Dermis blood vessel endothelial cell (primary cell): ENCODE results near the gene ZMYM3. TPM values are rescaled to one million over a fixed set of nuclear protein-coding genes. Genes with fewer than 3 reads are reported as not detected.

Experiments used
- DNase-seq: peaks from one replicate; pipeline ENCODE4 v3.0.0; 2010
- total RNA-seq: library from RNA; depleted of rRNA; stranded (reverse); fragments of >200 nt; gene quantifications from 2 replicates; pipeline ENCODE4 v1.2.3, GENCODE V29; 2014

ZMYM3 gene
- total RNA-seq, 1 donor from 2014 or later: 13.8 TPM

- DNase-seq: no peak
Measured at GRCh38 chrX:71252221-71252620, 1.7 kb downstream of the ZMYM3 start.

GRCh38 chrX:71251466-71251973, 2.4 kb downstream of the ZMYM3 start:
- no peak for DNase-seq

GRCh38 chrX:71250841-71251240, 3.1 kb downstream of the ZMYM3 start:
- DNase-seq: no peak

GRCh38 chrX:71245159-71245558, 8.8 kb downstream of the ZMYM3 start:
- DNase-seq: no peak

- DNase-seq: no peak
Measured at GRCh38 chrX:71244359-71245128, 9.4 kb downstream of the ZMYM3 start.

GRCh38 chrX:71241301-71241700, 12.6 kb downstream of the ZMYM3 start:
- no peak for DNase-seq

GRCh38 chrX:71239781-71240180, 14.2 kb downstream of the ZMYM3 start:
- no peak for DNase-seq

- no peak for DNase-seq
Measured at GRCh38 chrX:71236836-71237235, 17.1 kb downstream of the ZMYM3 start.

GRCh38 chrX:71235482-71235881, 18.5 kb downstream of the ZMYM3 start:
- DNase-seq: no peak

- no peak for DNase-seq
Measured at GRCh38 chrX:71228063-71228642, 25.8 kb downstream of the ZMYM3 start.

- no peak for DNase-seq
Measured at GRCh38 chrX:71227370-71228062, 26.4 kb downstream of the ZMYM3 start.

- no peak for DNase-seq
Measured at GRCh38 chrX:71225676-71226075, 28.3 kb downstream of the ZMYM3 start.

GRCh38 chrX:71225009-71225408, 28.9 kb downstream of the ZMYM3 start:
- DNase-seq: no peak

- DNase-seq: no peak
Measured at GRCh38 chrX:71224098-71224708, 29.7 kb downstream of the ZMYM3 start.

- no peak for DNase-seq
Measured at GRCh38 chrX:71222929-71223328, 31.0 kb downstream of the ZMYM3 start, which contains the start of gene GJB1. Gene GJB1, plus strand, starts transcription at chrX:71223224. Its CDS starts 484 bp downstream, at chrX:71223708.

GRCh38 chrX:71221145-71221544, 32.8 kb downstream of the ZMYM3 start:
- no peak for DNase-seq

- DNase-seq: no peak
Measured at GRCh38 chrX:71217298-71217697, 36.6 kb downstream of the ZMYM3 start.

- DNase-seq: no peak
Measured at GRCh38 chrX:71216485-71216884, 37.5 kb downstream of the ZMYM3 start.

GRCh38 chrX:71215338-71215912, 38.5 kb downstream of the ZMYM3 start:
- no peak for DNase-seq

- no peak for DNase-seq
Measured at GRCh38 chrX:71214604-71215337, 39.2 kb downstream of the ZMYM3 start.

- DNase-seq: no peak
Measured at GRCh38 chrX:71214152-71214551, 39.8 kb downstream of the ZMYM3 start.

- DNase-seq: no peak
Measured at GRCh38 chrX:71212536-71212935, 41.4 kb downstream of the ZMYM3 start.
